GM12872 (cell line): ENCODE data around the gene CCL22.

Experiments
- TF ChIP-seq, protein P1 (sequence below): IDR thresholded peaks from 3 replicates; pipeline ENCODE4 v1.5.1; 2011; ENCODE audit warnings: low read depth, mild to moderate bottlenecking, low read length, moderate library complexity; ENCODE audit not compliant: insufficient read depth

Gene CCL22

DNA sequence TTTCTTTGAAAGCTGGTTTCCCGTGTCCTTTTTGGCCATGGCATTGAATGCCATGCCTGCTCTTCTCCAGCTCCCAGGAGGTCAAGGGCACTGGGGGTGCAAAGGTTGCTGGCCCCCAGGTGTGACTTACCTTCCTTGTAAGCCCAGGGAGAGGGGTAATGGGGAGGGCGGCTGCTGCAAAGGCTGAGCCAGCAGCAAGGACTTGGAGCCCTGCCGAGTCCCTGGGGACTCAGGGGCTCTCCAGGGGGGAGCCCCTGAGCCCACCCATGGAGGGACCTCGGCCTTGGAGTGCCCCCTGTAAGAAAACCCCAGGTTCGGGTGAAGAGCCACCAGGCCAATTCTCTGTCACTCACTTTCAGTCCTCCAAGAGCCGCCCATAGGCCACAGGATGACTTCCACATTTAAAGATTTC is 5.9 kb upstream of the CCL22 start:
- TF ChIP-seq, protein P1, sequence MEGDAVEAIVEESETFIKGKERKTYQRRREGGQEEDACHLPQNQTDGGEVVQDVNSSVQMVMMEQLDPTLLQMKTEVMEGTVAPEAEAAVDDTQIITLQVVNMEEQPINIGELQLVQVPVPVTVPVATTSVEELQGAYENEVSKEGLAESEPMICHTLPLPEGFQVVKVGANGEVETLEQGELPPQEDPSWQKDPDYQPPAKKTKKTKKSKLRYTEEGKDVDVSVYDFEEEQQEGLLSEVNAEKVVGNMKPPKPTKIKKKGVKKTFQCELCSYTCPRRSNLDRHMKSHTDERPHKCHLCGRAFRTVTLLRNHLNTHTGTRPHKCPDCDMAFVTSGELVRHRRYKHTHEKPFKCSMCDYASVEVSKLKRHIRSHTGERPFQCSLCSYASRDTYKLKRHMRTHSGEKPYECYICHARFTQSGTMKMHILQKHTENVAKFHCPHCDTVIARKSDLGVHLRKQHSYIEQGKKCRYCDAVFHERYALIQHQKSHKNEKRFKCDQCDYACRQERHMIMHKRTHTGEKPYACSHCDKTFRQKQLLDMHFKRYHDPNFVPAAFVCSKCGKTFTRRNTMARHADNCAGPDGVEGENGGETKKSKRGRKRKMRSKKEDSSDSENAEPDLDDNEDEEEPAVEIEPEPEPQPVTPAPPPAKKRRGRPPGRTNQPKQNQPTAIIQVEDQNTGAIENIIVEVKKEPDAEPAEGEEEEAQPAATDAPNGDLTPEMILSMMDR = no peak

DNA sequence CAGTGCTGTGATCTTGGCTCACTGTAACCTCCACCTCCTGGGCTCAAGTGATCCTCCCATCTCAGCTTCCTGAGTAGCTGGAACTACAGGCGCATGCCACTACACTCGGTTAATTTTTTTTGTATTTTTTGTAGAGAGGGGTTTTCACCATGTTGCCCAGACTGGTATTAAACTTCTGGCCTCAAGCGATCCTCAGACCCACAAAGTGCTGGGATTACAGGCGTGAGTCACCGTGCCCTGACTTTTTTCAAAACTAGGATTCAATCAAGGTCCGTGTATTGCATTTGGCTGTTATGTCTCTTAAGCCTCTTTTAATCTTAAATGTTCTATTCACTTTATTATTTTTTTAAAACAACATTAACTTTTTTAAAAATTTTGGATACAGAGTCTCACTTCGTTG is 4.3 kb upstream of the CCL22 start:
- TF ChIP-seq, protein P1 = no peak

DNA sequence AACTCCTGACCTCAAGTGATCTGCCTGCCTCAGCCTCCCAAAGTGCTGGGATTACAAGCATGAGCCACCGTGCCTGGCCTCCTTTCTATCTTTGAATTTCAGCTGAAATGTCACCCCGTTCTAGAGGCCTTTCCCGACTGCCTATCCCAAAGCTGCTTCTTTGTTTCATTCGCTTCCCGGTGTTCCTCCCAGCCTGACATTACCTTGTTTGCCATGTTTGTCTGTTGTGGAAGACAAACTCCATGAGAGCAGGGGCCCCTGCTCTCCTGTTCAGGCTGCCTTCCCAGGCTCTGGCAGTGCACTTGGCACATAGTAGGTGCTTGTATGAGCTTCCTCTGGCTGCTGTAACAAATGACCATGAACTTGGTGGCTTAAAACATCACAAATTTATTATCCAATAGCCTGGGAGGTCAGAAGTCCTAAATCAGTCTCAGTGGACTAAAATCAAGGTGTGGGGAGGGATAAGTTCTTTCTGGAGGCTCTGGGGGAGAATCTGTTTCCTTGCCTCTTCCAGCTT is 2.6 kb upstream of the CCL22 start:
- TF ChIP-seq, protein P1 = no peak

DNA sequence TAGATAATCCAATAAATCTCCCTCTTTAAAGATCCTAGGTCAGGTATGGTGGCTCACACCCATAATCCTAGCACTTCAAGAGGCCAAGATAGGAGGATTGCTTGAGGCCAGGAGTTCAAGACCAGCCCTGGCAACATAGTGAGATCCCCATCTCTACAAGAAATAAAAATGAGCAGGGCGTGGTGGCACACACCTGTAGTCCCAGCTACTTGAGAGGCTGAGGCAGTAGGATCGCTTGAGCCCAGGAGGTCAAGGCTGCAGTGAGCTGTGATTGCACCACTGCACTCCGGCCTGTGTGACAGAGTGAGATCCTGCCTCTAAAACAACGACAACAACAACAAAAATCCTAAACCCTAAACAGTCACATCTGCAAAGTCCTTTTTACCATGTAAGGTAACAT is 2.0 kb upstream of the CCL22 start:
- TF ChIP-seq, protein P1 = no peak

DNA sequence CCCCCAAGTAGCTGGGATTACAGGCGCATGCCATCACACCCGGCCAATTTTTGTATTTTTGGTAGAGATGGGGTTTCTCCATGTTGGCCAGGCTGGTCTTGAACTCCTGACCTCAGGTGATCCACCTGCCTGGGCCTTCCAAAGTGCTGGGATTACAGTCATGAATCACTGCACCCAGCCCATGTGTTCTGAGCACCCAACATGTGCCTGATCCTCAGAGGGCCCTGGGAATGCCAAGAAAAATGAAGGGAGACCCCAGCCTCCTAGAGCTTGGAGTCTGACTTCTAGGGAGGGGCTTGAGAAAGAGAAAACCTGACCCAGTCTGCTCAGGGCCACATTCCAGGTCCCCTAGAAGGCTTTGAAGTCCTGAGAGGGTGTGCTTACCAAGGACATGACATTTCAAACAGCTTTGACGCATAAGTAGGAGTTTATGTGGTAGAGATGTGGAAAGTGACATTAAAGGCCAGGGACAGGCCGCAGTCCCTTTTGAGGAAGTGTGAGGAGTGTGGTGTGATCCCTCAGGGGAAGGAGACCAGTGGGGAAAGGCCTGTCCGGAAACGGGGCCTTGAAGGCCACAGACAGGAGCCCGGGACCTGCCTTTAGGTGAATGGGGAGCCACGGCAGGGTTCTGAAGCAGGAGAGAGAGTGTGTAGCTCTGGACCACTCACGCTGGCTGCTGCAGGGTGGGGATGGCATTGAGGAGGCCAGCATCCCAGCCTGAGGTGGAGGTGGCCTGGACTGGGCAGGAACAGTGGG is 1.1 kb upstream of the CCL22 start:
- TF ChIP-seq, protein P1 = no peak

DNA sequence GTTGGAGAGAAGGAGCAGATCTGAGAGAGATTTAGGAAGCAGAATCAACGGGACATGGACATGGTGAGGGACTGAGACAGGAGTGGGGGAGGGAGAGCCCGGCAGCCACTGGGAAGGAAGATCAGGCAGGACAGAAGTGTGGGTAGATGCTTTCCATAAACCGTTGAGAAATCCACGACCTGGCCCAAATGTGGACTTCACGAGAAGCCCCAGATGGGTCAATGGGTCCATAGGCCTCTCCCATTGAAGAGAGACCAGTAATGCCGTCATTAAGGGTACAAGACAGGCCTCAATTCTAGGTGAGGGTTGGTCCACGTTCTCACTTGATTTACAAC is 530 bp upstream of the CCL22 start:
- TF ChIP-seq, protein P1 = no peak

DNA sequence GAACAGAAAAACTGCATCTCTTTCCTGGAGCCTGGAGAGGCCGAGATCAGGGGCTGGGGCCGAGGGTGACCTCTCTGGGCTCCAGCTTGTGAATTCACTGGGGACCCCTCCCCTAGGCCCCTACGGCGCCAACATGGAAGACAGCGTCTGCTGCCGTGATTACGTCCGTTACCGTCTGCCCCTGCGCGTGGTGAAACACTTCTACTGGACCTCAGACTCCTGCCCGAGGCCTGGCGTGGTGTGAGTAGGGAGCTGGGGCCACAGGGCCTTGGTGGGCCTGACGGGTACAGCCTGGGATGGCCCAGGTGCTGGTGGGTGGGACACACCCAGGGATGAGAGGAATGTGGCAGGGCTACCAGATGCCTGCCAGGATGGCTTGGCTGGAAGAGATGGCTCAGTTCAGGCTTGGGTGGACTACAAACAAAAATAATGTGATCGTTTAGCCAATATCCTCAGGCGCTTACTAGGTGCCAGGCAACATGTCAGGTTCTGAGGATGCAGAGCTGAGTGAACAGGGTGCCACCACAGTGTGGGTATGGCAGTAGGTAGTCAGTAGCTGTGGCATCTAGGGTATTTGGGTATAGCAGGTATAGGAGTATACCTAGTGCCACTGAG is 1.8 kb downstream of the CCL22 start:
- TF ChIP-seq, protein P1 = no peak
